ENCODE results near the gene SLC9A4.

Gene SLC9A4

DNA sequence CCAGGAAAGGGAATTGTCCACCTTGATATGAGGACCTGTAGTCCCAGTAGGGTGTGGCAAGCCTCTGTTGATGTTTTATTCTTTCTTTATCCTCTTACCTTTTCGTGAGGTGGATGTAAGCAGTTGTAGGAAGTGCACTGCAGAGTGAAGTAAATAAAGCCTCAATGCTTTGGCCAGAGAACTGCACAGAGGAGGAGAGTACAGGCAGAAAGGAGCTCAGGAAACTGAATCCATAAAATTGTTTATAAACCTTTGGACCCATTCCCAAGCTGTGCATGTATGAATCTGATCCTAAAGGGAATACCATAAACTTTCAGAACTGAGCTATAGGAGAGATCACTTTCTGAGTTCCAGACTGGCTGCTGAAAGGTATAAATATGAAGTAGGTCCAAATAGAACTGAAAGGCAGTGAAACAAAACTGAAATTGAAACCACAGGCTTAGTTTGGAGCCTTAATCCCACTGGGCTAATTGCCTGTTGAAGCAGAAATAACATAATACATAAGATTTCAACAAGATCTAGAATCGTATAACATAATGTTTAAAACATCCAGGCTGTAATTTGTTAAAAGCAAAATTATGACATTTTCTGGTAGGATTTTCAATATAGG lies 17.9 kb upstream of the SLC9A4 start:
- no peak for DNase-seq

DNA sequence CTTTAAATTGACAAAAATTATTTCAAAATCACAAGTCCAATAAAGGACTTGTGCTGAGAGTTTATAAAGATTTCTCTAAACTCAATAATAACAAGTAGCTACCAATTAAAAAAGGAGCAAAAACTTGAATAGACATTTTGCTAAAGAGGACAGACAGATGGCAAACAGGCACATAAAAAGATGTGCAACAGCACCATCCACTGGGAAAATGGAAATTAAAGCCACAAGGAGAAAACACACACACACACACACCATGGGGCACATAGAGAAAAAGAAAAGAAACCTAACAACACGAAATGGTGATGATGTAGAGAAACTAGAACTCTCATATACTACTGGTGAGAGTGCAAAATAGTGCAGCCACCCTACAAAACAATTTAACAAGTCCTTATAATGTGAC lies 12.6 kb upstream of the SLC9A4 start:
- no peak for DNase-seq

DNA sequence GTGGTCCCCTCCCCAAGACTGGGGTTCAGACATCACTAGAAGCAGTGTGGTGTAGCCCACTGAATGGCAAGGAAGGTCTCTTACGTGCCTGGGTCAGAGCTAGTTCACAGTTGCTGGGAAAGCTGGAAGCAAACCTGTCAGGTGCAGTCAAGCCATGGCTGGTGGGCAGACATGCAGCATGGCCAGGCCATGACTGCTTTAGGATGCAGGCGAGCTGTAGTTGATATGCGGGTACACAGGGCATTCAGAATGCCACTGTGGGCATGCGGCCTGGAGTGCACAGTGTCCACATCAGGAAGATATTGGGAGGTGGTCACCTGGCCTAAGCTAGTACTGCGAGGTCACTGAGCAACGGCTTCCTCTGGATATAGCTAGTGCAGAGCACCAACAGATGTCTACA lies 11.8 kb upstream of the SLC9A4 start:
- no peak for DNase-seq

DNA sequence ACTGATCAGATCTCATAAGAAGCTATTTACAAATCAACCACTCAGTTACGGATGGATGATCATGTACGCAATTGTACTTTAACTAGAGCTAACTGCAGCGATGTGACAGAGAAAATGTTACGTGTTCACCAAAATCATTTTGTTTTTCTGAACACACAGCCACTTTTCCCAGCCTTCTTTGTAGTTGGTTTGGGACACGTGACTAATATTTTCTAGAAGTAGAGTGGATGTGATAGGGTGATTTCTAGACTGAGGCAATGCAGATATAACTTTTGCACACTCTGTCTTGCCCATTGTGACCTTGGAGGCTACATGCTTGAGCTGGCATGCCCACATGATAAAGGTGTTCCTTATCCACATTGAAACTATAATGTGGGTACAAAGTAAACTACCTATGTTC lies 9.9 kb upstream of the SLC9A4 start:
- DNase-seq, result no peak

DNA sequence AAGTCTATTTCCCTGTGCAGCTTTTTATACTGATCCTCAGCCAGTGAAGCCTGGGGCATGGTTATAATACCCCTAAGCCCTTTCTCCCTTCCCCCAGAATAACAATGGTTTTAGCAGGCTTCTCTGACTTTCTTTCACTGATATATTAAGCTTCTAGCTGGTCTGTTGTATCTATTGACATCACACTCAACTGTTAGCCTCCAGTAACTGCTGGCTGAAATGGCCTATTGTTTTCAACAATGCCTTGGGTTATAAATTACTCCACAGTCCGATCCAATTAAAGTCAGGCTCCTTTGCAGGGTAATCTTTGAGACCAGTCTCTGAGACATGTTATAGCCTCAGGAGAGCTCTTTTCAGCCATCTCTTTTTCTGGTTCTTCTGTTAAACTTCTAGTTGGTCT lies 2.9 kb upstream of the SLC9A4 start:
- DNase-seq, result no peak

DNA sequence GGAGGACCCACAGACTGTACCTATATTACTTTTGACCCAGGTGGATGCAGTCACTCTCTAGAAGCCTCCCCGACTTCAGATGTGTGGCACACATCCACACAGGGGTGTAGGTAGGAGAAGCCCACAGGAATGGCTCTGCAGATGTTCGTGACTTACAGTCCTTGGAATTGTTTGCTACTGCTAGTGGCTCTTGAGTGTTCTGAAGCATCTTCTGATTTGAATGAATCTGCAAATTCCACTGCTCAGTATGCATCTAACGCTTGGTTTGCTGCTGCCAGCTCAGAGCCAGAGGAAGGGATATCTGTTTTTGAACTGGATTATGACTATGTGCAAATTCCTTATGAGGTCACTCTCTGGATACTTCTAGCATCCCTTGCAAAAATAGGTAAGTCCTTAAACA lies 605 bp downstream of the SLC9A4 start:
- no peak for DNase-seq

DNA sequence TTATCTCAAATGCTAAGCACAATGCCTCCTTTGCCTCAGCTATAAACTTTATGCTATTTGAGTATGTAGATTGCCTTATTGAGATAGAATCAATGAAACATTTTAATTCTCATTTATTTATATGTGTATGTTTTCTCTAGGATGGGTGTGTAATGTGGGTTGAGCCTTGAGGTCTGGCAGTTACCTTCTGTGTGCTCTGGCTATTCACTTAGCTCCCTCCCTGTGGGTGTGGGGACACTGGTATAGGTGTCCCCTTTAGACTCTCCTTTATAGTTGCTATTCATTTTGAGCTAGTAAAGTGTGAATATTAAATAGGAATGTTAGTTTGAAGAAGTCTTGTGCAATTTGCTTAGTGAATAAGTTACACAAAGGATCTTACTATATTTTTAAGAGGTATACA lies 1.8 kb downstream of the SLC9A4 start:
- DNase-seq, result no peak

DNA sequence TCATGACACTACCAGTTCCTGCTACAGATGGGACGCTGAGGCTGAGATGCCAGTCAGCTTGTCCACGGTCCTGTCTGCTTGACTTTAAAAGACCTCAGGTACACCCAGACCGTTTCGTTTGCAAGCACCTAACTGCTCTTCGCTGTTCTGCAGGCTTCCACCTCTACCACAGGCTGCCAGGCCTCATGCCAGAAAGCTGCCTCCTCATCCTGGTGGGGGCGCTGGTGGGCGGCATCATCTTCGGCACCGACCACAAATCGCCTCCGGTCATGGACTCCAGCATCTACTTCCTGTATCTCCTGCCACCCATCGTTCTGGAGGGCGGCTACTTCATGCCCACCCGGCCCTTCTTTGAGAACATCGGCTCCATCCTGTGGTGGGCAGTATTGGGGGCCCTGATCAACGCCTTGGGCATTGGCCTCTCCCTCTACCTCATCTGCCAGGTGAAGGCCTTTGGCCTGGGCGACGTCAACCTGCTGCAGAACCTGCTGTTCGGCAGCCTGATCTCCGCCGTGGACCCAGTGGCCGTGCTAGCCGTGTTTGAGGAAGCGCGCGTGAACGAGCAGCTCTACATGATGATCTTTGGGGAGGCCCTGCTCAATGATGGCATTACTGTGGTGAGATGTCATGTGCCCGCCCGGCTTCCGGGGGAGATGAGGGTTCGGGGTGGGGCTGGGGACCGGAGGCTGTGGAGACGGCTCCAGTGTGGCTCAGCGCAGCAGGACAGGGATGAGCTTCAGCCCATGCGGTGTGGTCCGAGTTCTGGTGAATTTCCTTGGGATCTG lies 5.9 kb downstream of the SLC9A4 start:
- DNase-seq, result no peak

DNA sequence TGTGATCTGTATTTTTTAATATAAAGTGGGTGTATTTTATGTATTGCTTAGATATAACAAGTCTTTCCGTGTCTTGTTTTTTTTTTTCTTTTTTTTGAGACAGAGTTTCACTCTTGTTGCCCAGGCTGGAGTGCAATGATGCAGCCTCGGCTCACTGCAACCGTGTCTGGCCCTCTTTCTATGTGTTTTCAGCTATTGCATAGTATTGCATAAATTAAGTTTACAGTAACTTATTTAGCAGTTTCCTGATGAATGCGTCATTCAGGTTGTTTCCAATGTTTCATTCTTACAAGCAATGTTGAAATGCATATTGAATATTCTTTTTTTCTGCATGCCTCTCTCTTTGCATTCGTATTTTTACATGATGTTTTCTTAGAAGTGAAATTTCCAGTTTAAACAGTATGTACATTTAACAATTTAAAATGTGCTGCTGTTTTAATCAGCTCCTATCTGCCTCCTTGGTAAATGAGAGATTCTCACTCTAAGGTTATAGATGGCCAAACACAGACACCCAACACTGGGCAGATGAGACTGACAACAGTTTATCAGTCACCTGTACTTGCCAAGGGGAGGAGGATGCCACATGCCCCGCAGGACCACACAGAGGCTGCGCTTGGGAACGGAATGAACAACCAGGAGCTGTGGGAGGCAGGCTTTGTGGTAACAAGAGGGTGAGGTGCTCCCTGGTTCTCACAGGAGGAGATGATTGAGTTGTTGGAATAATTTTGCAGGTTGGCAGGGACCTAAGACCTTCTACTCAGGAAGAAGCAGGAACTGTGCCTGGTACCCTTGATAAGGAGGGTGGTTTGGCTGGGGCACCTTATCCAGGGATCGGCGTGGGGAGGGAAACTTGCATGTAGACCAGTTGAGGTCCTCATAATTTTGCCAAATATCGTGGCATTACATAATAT lies 7.5 kb downstream of the SLC9A4 start:
- DNase-seq, result peak; percentile 15

DNA sequence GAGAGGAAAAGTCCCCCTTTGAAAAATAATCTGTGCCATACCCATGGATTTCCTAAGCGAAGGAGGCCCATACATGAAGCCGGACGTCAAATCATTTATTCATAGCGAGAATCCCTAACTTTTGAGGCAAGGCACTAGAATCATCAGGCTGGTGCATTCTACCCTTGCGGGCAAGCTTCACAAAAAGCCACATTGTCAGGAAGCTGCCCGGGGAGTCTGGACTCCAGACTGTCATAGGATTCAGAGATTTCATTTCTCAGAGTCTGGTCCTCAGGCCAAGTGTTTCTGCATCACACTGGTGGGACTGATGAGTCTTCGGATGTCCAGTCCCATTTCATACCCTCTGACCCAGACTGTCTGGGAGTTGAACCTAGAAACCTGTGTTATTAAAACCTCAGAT lies 8.9 kb downstream of the SLC9A4 start:
- DNase-seq, result no peak

DNA sequence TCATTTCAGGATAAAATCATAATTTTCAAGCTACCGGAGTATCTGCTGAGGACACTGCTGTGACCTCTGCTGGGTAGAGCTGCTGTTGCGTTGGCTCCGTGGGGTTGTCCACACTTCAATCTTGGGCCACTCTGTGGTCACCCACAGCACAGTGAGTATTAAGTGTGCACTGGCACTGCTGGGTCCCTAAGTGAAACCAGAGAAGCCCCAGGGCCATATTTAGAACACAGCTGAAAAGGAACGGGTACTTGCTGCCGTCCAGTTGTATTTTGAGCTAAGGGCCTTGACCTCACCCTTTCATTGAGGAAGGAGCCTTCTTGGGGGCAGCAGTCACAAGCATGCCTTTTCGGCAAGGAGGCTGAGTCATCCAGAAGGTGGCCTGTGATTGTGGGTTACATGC lies 10.1 kb downstream of the SLC9A4 start:
- DNase-seq, result no peak

DNA sequence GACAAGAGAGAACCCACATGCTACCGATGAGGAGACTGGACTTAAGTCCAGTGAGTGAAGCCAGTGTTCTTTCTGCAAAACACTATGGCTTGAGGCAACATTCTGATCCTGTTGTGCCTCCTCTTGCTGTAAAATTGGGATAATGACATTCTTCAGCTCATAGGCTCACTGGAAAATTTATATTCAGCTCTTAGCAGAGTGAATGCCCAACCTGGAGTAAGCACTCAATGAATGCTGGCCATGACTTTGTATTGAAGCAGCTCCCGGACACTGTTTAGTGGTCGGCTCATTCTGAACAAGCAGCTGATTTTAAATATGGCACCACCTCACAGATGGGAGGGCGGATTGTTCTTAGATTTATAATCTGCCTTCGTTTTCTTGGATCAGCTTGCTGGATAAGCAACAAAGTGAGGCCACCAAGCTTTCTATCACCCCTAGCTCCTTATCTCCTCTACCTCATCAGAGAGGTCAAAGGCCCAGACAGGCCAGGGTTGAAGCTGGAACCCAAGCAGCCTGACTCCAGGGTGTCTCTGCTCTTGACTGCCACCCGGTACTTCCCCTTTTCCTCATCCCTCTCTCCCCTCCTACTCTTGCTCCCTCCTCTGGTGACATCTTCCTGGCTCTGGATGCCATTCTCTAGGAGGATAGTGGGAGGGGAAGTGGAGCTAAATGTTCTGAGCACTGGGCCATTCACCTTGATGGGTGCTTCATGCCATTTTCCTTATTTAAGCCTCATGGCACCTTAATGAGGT lies 11.5 kb downstream of the SLC9A4 start:
- DNase-seq, result no peak

DNA sequence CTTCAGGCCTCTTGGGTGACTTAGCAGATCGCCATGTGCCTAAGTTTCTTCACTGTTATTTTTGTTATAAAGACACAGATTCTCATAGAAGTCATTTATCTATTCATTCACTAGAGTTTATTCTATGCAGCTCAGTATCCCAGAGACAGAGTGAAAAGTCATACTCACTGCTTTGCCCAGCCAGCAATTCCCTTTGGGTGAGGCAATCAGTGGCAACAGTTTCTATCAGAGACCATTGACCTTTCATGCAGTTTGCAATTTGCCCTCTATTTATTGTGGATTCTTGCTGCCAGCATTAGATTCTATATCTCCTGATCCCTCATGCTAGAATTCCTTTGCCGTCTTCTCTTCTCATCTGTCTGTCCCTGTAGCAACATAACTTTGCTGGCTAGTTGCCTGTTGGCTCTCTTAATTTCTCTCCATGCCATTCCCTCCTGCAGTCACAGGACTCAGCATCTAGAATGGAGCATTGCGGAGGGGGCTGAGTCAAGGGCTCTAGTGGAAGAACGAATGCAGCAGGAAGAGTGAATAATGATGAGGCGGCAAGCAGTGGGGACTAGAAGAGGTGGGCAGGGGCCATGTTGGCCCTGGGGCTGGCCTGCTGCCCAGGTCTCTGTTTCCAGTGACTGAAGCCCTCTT lies 12.2 kb downstream of the SLC9A4 start:
- no peak for DNase-seq

DNA sequence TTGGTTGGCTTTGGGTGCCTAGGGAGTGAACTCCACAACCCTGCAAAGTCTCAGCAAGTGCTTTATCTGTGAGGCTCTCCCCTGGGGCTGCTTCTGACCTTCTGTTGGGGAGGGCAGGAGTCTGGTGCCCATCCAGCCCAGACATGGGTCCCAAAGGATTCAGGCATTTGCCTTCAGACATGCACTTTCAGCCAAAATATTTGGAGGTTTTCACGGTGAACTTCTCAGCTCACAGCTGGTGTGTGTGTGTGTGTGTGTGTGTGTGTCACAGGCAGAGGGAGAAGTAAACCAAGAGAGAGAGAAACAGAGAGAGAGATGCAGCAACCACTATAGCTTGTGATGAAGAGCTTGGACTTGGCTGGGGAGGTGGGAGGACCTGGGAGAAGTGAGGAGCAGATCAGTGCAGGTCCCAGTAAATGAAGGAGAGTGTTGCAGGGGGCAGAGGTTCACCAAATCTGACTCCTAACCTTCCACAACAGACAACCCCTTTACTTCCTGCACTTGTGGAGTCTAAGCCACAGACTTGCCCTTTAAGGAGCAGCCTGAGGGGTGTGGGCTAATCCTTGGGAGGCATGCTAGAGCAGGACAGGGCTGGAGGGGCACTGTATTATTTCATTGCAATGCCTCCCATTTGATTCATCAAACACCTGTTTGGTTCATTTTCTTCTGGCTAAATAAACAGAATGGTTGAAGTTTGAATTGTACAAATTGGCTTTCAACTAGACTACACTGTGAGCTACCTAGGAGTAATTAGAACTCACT lies 14.1 kb downstream of the SLC9A4 start:
- DNase-seq, result no peak

DNA sequence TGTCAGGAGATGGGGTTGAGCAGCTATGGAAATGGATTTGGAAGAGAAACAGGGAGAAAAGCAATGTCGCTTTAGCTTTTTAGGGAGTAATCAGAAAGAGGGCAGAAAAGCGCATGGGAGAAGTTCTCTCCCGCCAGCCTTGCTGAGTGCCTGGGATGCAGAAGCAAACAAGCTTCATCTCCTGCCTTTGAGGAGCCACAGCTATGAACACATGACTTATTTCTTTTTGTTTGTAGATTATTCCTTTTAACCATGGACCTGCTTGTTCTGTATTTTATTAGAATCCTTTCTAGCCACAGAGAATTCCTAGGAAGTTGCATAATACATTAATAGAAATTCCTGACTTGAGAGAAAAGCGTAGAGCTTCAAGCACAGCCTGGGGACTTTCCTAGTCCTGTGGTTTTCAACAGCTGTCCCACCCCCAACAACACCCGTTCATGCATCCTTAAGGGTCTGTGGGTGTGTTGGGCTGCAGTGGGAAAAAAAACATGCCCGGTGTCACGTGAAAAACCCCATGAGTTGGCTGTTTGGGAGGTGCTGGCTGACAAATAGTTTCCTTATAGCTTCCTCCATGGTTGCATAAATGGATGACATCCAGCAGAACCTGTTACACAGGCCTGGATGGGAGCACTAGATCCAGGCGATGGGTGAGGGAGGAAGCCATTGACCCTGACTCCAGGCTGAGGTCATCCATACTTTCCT lies 14.9 kb downstream of the SLC9A4 start:
- peak; percentile 30 for DNase-seq

DNA sequence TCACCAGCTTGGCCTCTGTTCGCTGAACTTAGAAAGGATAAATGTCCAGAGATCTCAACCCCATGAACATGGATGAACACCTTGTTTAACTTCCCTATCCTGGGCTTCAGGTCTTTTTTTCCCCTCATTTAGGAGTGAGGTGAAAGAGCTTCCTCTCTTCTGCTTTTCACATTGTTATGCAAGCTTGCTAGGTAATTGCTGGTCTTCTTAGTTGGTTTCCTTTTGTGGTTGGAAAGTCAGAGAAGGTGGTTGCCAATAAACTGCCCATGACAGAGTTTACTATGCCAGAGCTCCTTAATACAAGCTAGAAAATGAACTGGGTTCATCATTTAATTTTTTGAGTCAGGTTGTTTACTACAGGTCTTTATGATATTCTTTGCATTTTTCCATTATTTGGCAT lies 16.6 kb downstream of the SLC9A4 start:
- peak; percentile 66 for DNase-seq

DNA sequence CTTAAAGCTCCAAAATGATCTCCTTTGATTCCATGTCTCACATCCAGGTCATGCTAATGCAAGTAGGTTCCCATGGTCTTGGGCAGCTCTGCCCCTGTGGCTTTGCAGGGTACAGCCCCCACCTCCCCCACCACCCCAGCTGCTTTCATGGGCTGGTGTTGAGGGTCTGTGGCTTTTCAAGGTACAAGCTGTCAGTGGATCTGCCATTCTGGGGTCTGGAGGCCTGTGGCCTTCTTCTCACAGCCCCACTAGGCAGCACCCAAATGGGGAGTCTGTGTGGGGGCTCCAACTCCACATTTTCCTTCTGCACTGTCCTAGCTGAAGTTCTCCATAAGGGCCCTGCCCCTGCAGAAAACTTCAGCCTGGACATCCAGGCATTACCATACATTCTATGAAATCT lies 19.0 kb downstream of the SLC9A4 start:
- DNase-seq, result no peak

DNA sequence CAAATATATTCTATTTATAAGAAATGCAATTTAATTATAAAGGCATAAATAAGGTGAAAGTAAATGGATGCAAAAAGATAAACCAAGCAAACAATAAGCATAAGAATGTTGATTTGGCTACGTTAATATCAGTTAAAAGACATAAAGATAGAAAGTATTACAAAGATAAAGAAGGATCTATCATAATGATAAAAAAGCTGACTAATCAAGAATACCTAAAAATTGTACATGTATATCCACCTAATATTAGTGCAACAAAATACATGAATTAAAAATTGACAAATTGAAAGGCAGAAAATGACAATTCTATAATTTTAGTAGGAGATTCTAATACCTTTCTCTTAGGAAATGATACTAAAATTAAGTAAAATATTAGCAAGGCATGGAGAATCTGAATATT lies 21.5 kb downstream of the SLC9A4 start:
- no peak for DNase-seq

DNA sequence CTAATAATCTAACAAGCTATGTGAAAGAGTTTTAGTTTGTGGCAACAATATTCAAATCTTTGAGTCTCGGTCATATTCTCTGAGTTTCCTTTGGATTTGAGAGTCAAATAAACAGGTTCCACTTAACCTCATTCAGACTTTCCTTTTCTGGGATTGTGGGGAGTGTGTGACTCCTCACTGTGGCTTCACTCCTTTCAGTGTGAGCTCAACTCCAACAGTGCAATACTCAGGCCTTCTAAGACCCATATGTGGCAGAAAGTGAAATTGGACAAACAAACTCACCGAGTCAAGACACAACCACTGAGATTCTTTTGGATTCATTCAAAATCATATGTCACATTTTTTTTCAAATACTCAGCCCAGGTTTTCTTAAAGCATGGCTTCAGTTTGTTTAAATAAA lies 25.4 kb downstream of the SLC9A4 start:
- no peak for DNase-seq

DNA sequence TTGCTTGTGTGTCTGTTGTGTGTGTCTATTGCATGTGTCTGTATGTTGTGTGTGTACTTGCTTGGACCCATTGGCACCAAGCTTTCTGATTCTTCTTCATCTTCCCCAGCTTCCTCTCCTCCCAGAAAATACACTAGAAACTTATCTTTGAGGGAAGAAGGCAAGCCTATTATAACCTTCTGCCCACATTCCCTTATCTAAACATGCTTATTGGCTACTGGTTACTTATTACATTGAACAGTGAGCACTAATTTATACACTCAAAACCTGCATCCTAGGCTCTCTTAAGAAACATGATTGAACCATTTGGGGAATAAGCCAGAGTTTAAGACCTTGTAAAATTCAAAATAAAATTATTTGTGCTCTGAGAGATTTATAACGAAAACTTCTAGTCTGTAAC lies 26.5 kb downstream of the SLC9A4 start:
- DNase-seq, result no peak

DNA sequence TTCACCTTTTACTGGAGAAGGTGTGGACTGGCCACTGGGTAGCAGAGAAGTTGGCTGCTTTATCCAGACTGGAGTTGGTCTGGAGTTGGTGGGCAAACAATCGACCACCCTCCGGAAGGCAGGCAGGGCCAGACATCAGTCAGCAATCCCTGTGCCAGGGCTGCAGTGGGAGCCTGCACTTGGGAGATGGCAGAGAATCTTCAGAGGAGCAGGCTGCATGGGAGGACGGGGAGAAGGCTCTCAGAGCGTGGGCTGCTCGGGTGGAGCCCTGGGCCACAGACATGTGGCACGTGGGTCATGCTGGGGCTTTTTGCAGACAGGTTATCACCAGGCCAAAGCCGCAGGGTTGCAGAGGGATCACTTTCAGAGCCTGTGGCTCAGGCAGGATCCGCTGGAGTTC lies 29.6 kb downstream of the SLC9A4 start:
- no peak for DNase-seq
